Erythroblast (primary cell): ENCODE measurements around the gene DSP.

Experiments used
- GATA1 ChIP-seq: IDR thresholded peaks from 2 replicates; pipeline ENCODE4 v1.6.1; 2011; ENCODE audit warnings: low read depth, mild to moderate bottlenecking, control low read depth, low read length, moderate library complexity
- POLR2A ChIP-seq: IDR thresholded peaks from 2 replicates; pipeline ENCODE4 v1.6.1; 2011; ENCODE audit warnings: mild to moderate bottlenecking, low read length

DNA sequence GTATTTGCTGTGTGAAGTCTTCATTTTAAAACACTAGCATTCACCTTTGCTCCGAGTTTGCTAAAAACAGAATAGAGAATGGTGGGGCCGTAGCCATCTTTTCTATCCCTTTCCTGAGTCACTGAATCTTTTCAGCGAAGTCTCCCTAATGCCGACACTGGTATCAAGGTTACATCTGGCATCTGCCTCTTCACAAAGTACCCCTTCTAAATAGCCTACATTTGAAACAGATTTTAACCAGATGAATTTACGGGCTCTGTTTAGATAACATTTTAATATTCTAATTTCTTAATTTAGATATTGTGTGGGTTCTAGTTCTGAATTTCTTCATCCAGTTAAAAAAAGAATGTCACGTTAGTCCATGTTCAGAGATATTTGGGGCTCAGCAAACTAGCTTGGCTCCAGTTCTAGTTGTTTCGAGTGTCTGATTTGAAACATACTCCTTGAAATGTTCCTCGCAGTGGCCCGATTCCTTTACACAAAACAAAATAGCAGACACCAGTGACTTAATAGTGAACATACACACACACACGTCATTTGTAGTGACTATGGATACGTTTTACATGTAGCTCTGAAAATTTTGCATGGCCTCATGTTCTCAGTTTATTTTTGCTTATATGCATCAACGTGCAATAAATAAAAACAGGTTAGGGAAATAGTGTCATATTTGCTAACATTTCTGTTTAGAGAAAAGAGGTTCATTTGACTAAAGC is 15.1 kb downstream of the DSP start:
- TF ChIP-seq POLR2A (no peak), GATA1 (no peak)
